AG09309 (cell line): ENCODE data around the gene PDC.
"Not testable (repeated sequence)": the region's sequence is repeated elsewhere in the genome, so short reads cannot be mapped to it uniquely, and the experiment has no call there.

Experiments used
- DNase-seq: peaks from one replicate; pipeline ENCODE4 v3.0.0-alpha.2; 2010; ENCODE audit warnings: low read depth
- H3K4me3 ChIP-seq: 2 replicates; pipeline ENCODE4 v1.5.1; 2011; ENCODE audit warnings: mild to moderate bottlenecking, low read depth, low read length, moderate library complexity; ENCODE audit not compliant: control insufficient read depth
- TF ChIP-seq, protein P1 (sequence below): IDR thresholded peaks from 2 replicates; pipeline ENCODE4 v1.5.1; 2011; ENCODE audit warnings: mild to moderate bottlenecking, low read depth, low read length, inconsistent platforms; ENCODE audit not compliant: insufficient read depth, control insufficient read depth; ENCODE audit errors: missing control alignments

PDC gene

DNA sequence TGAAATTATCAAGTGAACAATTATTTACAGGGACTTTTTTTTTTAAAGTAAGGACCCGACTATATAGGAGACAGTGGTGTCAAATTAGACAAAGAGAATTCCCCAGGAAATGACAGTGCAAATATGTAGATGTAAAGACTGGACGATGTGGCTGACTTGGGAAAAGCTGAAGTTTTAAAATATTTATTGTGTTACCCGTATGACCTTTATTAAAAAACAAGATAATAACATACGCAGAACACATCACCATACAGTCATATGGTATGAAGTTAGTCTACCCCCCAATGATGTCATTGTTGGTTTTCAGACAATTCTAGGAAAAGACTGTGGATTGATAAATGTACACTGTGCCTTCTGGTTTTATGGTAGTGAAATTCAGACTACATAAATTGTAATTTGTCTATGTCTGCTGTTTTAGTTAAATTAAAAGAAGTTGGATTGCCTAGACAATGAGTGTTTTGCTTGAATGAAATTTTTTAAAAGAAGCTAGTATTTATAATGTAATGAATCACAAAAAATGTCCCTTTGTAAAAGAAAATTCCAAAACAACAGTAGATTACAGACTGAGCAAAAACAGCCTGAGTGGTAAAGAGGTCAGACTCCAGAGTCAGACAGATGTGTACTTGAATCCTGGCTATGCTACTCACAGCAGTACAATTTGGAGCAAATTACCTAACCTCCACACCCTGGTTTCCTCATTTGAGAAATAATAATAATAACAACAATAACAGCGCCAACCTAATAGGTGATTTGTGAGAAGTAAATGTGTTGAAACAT is 15.5 kb upstream of the PDC start:
- TF ChIP-seq, protein P1, sequence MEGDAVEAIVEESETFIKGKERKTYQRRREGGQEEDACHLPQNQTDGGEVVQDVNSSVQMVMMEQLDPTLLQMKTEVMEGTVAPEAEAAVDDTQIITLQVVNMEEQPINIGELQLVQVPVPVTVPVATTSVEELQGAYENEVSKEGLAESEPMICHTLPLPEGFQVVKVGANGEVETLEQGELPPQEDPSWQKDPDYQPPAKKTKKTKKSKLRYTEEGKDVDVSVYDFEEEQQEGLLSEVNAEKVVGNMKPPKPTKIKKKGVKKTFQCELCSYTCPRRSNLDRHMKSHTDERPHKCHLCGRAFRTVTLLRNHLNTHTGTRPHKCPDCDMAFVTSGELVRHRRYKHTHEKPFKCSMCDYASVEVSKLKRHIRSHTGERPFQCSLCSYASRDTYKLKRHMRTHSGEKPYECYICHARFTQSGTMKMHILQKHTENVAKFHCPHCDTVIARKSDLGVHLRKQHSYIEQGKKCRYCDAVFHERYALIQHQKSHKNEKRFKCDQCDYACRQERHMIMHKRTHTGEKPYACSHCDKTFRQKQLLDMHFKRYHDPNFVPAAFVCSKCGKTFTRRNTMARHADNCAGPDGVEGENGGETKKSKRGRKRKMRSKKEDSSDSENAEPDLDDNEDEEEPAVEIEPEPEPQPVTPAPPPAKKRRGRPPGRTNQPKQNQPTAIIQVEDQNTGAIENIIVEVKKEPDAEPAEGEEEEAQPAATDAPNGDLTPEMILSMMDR: no peak
- DNase-seq: no peak
- no peak overlapping the region for H3K4me3 ChIP-seq

DNA sequence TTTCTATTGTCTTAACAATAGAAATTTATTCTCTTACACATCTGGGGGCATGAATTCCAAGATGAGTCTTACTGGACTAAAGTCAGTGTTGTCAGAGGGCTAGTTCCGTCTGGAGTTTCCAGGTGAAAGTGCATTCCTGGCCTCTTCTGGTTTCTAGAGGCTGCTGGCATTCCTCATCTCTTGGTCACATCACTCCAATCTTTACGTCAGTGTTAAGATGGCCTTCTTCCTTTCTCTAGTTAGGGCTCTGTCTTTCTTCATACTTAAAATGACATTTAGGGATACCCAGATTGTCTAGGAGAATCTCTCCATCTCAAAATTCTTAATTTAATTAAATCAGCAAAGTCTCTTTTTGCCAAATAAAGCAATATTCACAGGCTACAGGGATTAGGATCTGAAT is 13.3 kb upstream of the PDC start:
- TF ChIP-seq, protein P1: no peak
- no peak for DNase-seq
- H3K4me3 ChIP-seq: no peak overlapping the region

GRCh38 chr1:186473047-186473446 is 12.1 kb upstream of the PDC start:
- no peak overlapping the region for H3K4me3 ChIP-seq
- DNase-seq: no peak
- TF ChIP-seq, protein P1: no peak

GRCh38 chr1:186465946-186466345 is 5.0 kb upstream of the PDC start:
- no peak overlapping the region for H3K4me3 ChIP-seq
- no peak for DNase-seq
- TF ChIP-seq, protein P1: no peak

GRCh38 chr1:186465491-186465890 is 4.6 kb upstream of the PDC start:
- not testable (repeated sequence) for DNase-seq

DNA sequence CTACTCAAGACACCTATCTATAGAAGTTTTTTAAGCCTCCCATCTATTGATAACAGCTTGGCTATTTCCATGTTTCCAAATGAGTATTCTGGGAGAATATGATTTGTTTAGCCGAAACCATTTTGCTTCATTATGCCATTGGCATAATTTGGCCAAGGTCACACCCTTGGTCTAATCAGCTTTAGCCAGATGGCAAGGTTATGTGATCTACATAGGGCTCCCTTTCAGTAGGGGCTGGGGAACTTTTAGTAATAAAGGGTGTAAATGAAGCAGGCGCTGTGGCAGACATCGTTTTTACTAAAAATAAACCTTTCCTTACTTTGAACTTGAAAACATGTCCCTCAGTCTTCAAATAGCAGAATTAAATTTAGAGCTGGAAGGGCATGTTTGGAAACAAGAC is 3.0 kb upstream of the PDC start:
- no peak overlapping the region for H3K4me3 ChIP-seq
- TF ChIP-seq, protein P1: no peak
- DNase-seq: no peak

More at GRCh38 chr1:186465491-186465890, 4.6 kb upstream of the PDC start:
- not testable (repeated sequence) for H3K4me3 ChIP-seq

DNA sequence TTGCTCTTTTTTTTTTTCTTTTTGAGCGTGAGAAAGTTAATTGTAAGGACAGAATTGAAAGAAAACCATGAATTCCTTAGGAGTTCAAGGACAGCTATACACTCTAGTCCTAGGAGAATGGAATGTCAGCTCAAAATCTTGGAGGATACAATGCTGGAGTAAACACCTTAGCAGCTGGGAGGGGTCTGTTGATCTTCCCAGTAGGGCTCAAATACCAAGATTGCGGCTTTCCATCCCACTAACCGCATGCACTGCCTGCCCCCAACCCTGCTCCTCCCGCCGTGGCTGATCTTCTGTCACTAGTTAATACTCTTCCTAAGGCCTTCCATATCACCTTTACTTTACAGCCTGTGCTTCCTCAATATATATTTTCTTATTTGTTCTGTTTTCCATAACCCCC is 2.6 kb upstream of the PDC start:
- no peak for DNase-seq
- TF ChIP-seq, protein P1: no peak

DNA sequence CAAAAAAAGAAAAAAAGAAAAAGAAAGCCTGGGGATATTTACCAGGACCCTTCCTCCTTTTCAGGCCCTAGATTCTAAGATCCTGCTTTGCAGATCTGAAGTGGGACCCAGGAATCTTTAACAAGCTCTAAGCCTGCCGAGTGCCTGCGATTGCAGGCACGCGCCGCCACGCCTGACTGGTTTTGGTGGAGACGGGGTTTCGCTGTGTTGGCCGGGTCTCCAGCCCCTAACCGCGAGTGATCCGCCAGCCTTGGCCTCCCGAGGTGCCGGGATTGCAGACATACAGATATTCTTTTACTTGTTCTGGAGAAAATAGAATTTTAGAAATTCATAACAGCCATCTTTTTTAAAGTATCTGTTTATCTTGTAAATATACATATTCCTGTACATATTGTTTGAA is 1.8 kb downstream of the PDC start:
- not testable (repeated sequence) for DNase-seq, H3K4me3 ChIP-seq

More for the DNA sequence above, 2.6 kb upstream of the PDC start:
- H3K4me3 ChIP-seq: no peak overlapping the region
